Measurements from ENCODE around the gene ZNF48.

Gene ZNF48

GRCh38 chr16:30407804-30408534 lies 12.7 kb downstream of the ZNF48 start:
- no peak for DNase-seq

GRCh38 chr16:30409125-30410060 lies 14.2 kb downstream of the ZNF48 start:
- peak; percentile 88 for DNase-seq

GRCh38 chr16:30413112-30413806 lies 18.0 kb downstream of the ZNF48 start:
- no peak for DNase-seq

GRCh38 chr16:30414159-30414558 lies 18.9 kb downstream of the ZNF48 start:
- no peak for DNase-seq

- no peak for DNase-seq
Measured at GRCh38 chr16:30416047-30416603, 20.9 kb downstream of the ZNF48 start.

DNA sequence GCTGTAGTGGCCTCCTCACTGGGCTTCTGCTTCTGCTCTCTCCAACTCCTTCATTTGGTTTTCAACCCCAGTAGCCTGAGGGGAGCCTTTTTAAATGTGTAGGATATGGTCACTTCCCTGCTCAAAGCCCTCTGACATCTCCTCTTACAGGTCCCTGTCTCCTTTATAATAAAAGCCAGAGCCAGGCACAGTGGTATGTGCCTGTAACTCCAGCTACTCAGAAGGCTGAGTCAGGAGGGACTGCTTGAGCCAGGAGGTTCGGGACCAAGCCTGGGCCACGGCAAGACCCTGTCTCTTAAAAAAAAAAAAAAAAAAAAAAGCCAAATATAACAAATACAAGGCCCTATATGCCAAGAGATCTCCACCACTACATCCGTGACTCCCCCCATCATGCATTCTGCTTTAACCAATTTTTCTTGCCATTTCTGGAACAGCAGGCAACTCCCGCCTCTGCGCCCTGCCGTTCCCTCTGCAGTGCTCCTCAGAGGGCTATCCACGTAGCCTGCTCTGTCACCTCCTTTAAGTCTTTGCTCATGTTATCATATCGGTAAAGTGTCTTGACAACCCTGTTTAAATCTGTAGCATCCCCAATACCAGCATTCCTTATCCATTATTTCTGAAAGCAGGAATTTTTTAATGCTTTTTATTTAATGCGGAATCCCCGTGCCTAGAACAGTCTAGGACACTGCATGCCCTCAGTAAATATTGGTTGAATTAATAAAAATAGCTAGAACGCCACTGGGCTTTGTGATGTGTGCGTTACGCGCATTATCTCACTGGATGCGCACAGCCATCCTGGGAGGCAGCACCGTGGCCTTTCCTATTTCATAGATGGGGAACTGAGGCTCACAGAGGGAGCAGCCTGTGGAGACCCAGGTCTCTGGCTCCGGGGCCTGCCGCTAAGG lies 21.7 kb downstream of the ZNF48 start:
- no peak for DNase-seq

DNA sequence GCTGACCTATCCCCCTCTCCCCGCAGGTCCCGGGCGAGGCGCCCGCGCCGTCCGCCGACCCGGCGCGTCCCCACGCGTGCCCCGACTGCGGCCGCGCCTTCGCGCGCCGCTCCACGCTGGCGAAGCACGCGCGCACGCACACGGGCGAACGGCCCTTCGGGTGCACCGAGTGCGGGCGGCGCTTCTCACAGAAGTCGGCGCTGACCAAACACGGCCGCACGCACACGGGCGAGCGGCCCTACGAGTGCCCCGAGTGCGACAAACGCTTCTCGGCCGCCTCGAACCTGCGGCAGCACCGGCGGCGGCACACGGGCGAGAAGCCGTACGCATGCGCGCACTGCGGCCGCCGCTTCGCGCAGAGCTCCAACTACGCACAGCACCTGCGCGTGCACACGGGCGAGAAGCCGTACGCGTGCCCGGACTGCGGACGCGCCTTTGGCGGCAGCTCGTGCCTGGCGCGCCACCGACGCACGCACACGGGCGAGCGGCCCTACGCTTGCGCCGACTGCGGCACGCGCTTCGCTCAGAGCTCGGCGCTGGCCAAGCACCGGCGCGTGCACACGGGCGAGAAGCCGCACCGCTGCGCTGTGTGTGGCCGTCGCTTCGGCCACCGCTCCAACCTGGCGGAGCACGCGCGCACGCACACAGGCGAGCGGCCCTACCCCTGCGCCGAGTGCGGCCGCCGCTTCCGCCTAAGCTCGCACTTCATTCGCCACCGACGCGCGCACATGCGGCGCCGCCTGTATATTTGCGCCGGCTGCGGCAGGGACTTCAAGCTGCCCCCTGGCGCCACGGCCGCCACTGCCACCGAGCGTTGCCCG lies 22.5 kb downstream of the ZNF48 start:
- DNase-seq: peak; percentile 88

GRCh38 chr16:30418350-30419181 lies 23.3 kb downstream of the ZNF48 start:
- DNase-seq: no peak

DNA sequence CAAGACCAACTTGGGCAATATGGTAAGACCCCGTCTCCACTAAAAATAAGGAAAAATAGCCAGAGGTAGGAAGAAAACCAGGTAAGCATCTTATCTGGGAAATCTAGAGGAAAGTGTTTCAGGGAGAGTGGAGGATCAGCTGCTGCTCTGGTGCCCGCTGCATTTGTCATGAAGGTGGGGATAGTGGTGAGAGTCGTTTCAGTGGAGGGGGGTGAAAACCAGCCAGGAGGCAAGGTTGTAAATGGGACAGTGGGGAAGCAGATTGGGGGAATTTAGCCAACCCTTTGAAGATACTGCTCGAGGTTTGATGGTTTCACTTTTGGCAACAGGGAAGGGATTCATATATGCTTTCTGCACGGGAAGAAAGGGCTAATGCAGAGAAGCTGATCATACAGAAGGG lies 25.8 kb downstream of the ZNF48 start:
- no peak for DNase-seq

GRCh38 chr16:30428055-30428454 lies 32.8 kb downstream of the ZNF48 start:
- DNase-seq: no peak

- DNase-seq: no peak
Measured at GRCh38 chr16:30429418-30429677, 34.1 kb downstream of the ZNF48 start.

- peak; percentile 92 for DNase-seq
Measured at GRCh38 chr16:30429678-30430427, 34.6 kb downstream of the ZNF48 start, which contains the start of gene DCTPP1. Gene DCTPP1, minus strand, starts transcription at chr16:30430030. Its CDS starts 50 bp downstream, at chr16:30429980.

DNA sequence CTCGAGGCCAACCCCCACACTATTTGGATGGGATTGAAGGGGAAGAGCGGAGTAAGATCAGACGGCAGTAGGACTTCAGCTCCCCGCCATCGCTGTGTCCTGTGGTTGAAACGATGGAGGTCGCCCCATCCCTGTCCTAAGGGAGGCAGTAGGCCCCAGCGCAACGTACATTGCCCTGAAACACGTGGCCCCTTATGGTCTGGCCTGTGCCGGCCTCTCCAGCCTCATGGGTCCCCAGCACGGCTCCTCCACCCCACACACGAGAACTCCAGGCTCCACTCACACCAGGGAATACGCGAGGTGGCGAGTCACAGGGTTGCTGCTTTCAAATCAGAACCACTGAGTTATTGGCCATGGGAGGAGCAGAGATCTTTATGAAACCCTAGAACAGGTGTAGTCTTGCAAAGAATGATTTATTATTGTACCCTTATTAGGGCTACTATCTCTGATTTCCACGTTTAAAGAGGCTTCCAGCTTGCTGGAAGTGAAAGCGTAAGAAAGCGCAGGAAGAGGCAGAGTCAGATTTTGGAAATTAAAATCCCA lies 35.3 kb downstream of the ZNF48 start:
- no peak for DNase-seq

- DNase-seq: no peak
Measured at GRCh38 chr16:30434852-30435251, 39.6 kb downstream of the ZNF48 start.

DNA sequence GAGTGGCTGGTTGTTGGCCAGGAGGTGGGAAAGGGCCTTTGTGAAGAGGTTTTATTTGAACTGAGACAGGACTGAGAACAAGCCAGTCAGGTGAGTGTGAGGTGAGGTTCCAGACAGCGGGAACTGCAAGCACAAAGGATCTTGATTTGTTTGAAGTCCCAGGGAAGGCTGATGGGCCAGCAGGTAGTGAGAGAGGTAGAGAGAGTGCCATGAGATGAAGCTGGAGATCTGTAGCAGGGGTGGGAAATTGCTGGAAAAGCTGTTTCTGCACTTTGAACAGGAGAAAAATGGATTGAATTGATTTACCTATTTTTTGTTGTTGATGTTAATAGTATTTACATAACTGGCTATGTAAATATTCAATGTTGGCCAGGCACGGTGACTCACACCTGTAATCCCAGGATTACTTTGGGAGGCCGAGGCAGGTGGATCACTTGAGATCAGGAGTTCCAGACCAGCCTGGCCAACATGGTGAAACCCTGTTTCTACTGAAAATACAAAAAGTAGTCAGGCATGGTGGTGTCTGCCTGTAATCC lies 42.4 kb downstream of the ZNF48 start:
- DNase-seq: no peak

DNA sequence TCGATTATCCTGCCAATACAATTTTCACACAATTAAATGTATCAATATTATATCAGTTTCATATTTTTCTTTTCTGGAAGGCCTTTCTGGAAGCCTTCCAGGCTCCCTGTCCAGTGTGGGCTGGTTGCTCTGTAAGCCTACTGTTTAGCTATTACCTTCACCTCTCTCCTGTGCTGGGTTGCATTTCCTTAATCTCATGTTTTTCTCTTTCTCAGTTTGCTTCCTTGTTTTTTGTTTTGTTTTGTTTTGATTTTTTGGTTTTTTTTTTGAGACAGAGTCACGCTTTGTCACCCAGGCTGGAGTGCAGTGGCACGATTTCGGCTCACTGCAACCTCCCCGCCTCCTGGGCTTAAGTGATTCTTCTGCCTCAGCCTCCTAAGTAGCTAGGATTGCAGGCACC lies 43.6 kb downstream of the ZNF48 start:
- DNase-seq: no peak

DNA sequence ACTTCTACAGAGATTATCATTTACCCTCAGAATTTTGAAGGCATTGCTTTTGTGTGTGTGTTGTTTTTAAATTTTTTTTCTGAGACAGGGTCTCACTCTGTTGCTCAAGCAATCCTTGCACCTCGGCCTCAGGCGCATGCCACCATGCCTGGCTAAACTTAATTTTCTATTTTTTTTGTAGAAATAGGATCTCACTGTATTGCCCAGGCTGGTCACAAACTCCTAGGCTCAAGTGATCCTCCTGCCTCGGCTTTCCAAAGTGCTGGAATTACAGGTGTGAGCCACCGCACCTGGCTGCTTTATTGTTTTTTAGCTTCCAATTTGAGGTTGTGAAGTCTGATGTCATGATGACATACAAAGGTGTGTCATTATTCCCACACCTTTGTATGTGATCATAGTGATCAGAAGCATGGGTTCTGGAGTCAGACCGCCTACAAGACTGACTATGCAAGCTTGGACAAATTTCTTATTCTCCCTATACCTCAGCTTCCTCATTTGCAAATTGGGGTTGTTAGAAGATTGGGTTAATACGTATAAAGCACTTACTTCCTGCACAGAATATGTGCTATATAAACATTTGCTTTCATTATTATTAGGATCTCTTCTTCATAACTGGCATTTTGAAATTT lies 44.6 kb downstream of the ZNF48 start:
- no peak for DNase-seq

DNA sequence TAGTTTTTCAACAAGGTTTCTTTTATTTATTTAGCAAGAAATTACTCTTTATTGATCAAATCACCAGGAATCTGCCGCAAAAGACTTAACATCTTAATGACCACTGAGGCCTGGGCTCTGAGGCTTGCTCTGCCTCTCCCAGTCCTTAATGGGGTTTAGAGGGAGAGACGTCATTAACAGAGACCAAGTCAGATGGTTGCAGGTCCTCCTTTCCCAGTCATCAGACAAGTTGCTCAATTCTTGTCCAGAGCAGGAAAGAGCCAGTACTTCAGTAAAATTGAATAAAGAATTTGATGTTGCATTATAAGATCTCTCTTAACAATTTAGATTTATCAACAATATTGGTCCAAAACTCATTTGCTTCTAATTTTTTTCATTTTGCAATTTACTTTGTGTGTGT lies 48.4 kb downstream of the ZNF48 start:
- DNase-seq: no peak
